ENCODE data around the gene GOLGA6C.
"Not testable (repeated sequence)": the region's sequence is repeated elsewhere in the genome, so short reads cannot be mapped to it uniquely, and the experiment has no call there.

Gene GOLGA6C

GRCh38 chr15:75227663-75228280 lies 30.4 kb upstream of the GOLGA6C start:
- DNase-seq (ENCODE audit: extremely low read depth in 1 of 2, low read depth in 1 of 2): no peak

GRCh38 chr15:75228787-75229186 lies 29.3 kb upstream of the GOLGA6C start:
- DNase-seq (ENCODE audit: extremely low read depth in 1 of 2, low read depth in 1 of 2): no peak

GRCh38 chr15:75229191-75230015 lies 28.7 kb upstream of the GOLGA6C start:
- DNase-seq (ENCODE audit: extremely low read depth in 1 of 2, low read depth in 1 of 2): no peak

- DNase-seq (ENCODE audit: extremely low read depth in 1 of 2, low read depth in 1 of 2): no peak
Observed at GRCh38 chr15:75230016-75230343, 28.2 kb upstream of the GOLGA6C start.

- DNase-seq (ENCODE audit: extremely low read depth in 1 of 2, low read depth in 1 of 2): no peak
Observed at GRCh38 chr15:75230551-75231371, 27.4 kb upstream of the GOLGA6C start.

- no peak for DNase-seq (ENCODE audit: extremely low read depth in 1 of 2, low read depth in 1 of 2)
Observed at GRCh38 chr15:75231836-75232235, 26.3 kb upstream of the GOLGA6C start.

- no peak for DNase-seq (ENCODE audit: extremely low read depth in 1 of 2, low read depth in 1 of 2)
Observed at GRCh38 chr15:75232252-75232813, 25.8 kb upstream of the GOLGA6C start.

GRCh38 chr15:75232826-75233503 lies 25.2 kb upstream of the GOLGA6C start:
- DNase-seq (ENCODE audit: extremely low read depth in 1 of 2, low read depth in 1 of 2): no peak

GRCh38 chr15:75233504-75234190 lies 24.5 kb upstream of the GOLGA6C start:
- DNase-seq (ENCODE audit: extremely low read depth in 1 of 2, low read depth in 1 of 2): no peak

GRCh38 chr15:75234191-75234810 lies 23.8 kb upstream of the GOLGA6C start:
- DNase-seq (ENCODE audit: extremely low read depth in 1 of 2, low read depth in 1 of 2): no peak

GRCh38 chr15:75235051-75235673 lies 23.0 kb upstream of the GOLGA6C start:
- DNase-seq (ENCODE audit: extremely low read depth in 1 of 2, low read depth in 1 of 2): no peak

GRCh38 chr15:75235760-75236729 lies 22.1 kb upstream of the GOLGA6C start:
- no peak for DNase-seq (ENCODE audit: extremely low read depth in 1 of 2, low read depth in 1 of 2)

GRCh38 chr15:75237316-75237982 lies 20.7 kb upstream of the GOLGA6C start:
- DNase-seq (ENCODE audit: extremely low read depth in 1 of 2, low read depth in 1 of 2): no peak

GRCh38 chr15:75238150-75238549 lies 20.0 kb upstream of the GOLGA6C start:
- DNase-seq (ENCODE audit: extremely low read depth in 1 of 2, low read depth in 1 of 2): no peak

GRCh38 chr15:75245741-75246140 lies 12.4 kb upstream of the GOLGA6C start:
- DNase-seq (ENCODE audit: extremely low read depth in 1 of 2, low read depth in 1 of 2): not testable (repeated sequence)

- not testable (repeated sequence) for DNase-seq (ENCODE audit: extremely low read depth in 1 of 2, low read depth in 1 of 2)
Observed at GRCh38 chr15:75248991-75249390, 9.1 kb upstream of the GOLGA6C start.

- no peak for DNase-seq (ENCODE audit: extremely low read depth in 1 of 2, low read depth in 1 of 2)
Observed at GRCh38 chr15:75249726-75250125, 8.4 kb upstream of the GOLGA6C start.

GRCh38 chr15:75251343-75251742 lies 6.8 kb upstream of the GOLGA6C start:
- not testable (repeated sequence) for DNase-seq (ENCODE audit: extremely low read depth in 1 of 2, low read depth in 1 of 2)

Measured in stimulated activated CD8-positive, alpha-beta memory T cell treated with anti-CD3 and anti-CD28 coated beads, Interleukin-7, amount 100 ng/mL, for 48 hours (primary cell).